Measurements from ENCODE around the gene RPUSD1. TPM values are rescaled to one million over a fixed set of nuclear protein-coding genes. Genes with fewer than 3 reads are reported as not detected.

The RPUSD1 gene
- total and polyA plus RNA-seq, 2 donors (not counting 1 experiment from before 2014, with no cell fraction given): 34.7 to 46.1 TPM

DNA sequence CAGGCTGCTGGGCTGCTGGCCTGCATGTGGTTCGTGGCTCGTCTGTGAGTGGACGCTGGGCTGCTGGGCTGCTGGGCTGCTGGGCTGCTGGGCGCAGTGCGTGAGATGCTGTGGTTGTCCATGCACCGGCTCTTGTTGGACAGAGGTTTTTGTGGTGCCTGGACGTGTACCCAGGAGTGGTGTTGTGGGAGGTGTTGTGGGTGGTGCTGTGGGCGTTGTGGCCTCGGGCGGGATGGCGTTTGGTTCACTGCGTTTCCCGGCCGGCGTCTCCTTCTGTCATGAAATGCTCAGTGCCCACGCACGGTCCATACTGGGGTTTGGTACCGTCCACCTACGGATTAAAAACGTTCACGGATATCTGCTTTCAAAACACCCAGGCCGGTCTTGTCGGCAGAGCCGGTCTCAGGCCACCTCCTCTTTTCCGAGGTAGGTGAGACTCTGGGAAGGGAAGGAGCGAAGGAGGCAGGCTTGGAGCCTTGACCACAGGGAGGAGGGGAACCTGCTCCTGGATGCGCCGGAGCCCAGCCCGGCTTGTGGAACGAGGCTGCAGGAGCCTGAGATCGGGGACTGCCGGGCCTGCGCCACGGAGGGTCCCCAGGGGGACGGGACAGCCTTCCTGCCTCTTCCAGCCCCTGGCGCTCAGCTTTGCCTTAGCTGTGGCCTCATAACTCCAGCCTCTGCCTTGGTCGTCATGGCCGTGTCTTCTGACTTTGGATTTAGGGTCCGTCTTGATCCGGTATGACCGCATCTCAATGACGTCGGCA, 42.1 kb upstream of the RPUSD1 start:
- no peak for ATAC-seq (ENCODE audit: low read depth)
- no peak overlapping the region for H2AFZ ChIP-seq (ENCODE audit: insufficient read depth, low read depth, low read length, poor library complexity, severe bottlenecking)
- peaks cover 0 to 13% (median 0%) of the 10 kb centered on the region in 4 experiments for H3K27me3 ChIP-seq (replicated peaks in 1 of 4; ENCODE audit: control extremely low read depth in 1 of 4, control insufficient read depth in 3 of 4, insufficient read depth in 4 of 4, low read length in 3 of 4)
- no peaks in the 10 kb centered on the region for H3K79me2 ChIP-seq (ENCODE audit: control insufficient read depth, insufficient read depth, low read length)
- CTCF ChIA-PET: no interaction called here
- 90% methylated on average over 43 of the region's 43 CpGs for WGBS (ENCODE audit: insufficient coverage)
- no peaks in the 10 kb centered on the region for H3K9me3 Mint-ChIP-seq (ENCODE audit: insufficient read depth)
- H3K27me3 Mint-ChIP-seq: peaks cover 13% of the 10 kb centered on the region
- no peaks in the 10 kb centered on the region for H4K20me1 ChIP-seq (ENCODE audit: control insufficient read depth, insufficient read depth, low read length, poor library complexity, severe bottlenecking)
- TF ChIP-seq, protein P1, sequence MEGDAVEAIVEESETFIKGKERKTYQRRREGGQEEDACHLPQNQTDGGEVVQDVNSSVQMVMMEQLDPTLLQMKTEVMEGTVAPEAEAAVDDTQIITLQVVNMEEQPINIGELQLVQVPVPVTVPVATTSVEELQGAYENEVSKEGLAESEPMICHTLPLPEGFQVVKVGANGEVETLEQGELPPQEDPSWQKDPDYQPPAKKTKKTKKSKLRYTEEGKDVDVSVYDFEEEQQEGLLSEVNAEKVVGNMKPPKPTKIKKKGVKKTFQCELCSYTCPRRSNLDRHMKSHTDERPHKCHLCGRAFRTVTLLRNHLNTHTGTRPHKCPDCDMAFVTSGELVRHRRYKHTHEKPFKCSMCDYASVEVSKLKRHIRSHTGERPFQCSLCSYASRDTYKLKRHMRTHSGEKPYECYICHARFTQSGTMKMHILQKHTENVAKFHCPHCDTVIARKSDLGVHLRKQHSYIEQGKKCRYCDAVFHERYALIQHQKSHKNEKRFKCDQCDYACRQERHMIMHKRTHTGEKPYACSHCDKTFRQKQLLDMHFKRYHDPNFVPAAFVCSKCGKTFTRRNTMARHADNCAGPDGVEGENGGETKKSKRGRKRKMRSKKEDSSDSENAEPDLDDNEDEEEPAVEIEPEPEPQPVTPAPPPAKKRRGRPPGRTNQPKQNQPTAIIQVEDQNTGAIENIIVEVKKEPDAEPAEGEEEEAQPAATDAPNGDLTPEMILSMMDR (IDR thresholded peaks at IDR 0.05): no peak
- TF ChIP-seq EZH2 (IDR thresholded peaks at IDR 0.05; ENCODE audit: borderline replicate concordance, insufficient read depth, low read depth, low read length, poor library complexity, severe bottlenecking): no peak
- peaks cover 0 to 3% (median 0%) of the 10 kb centered on the region in 3 donors for H3K9me3 ChIP-seq (ENCODE audit: control extremely low read depth in 1 of 3, control insufficient read depth in 2 of 3, insufficient read depth in 1 of 3, low read length in 2 of 3)
- no peak overlapping the region for H3K4me3 Mint-ChIP-seq
- intact Hi-C loops (cut with micrococcal nuclease): no loop called here
- H3K4me1 ChIP-seq (ENCODE audit: control insufficient read depth in 2 of 2, insufficient read depth in 2 of 2, low read length in 2 of 2): no peaks in the 10 kb centered on the region
- no peak overlapping the region for H3K9ac ChIP-seq (ENCODE audit: low read length)
- DNase-seq: no peak
- no peak overlapping the region for H3K4me2 ChIP-seq (replicated peaks; ENCODE audit: low read depth, low read length, poor library complexity, severe bottlenecking)
- POLR2A ChIA-PET: no interaction called here
- H3K4me1 Mint-ChIP-seq: no peaks in the 10 kb centered on the region
- no peak overlapping the region for H3K27ac ChIP-seq (ENCODE audit: low read length in 2 of 2)
- no peak overlapping the region for H3K27ac Mint-ChIP-seq
- H3K36me3 ChIP-seq (replicated peaks in 1 of 2; ENCODE audit: control extremely low read depth in 1 of 2, control insufficient read depth in 1 of 2, extremely low read depth in 1 of 2, insufficient read depth in 2 of 2, low read length in 1 of 2): no peaks in the 10 kb centered on the region
- no peak overlapping the region for H3K4me3 ChIP-seq (ENCODE audit: control extremely low read depth in 1 of 5, extremely low read depth in 1 of 5, insufficient read depth in 1 of 5, low read depth in 2 of 5, low read length in 4 of 5)

DNA sequence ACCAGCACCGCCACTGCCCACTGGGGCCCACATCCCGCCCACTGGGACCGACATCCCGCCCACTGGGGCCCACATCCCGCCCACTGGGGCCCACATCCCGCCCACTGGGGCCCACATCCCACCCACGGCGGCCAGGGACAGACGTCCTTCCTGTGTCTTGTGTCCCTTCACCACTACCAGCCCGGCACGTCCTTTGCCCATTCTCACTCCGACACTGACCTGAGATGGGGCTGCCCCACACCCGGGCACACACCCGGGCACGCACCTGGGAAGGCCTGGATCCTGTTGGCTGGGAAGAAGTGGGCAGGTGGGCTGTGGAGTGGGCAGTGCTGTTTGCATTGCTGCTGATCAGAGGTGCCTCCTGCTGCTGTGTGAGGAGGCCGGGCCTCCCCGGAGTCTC, 40.7 kb upstream of the RPUSD1 start:
- H3K27ac Mint-ChIP-seq: no peak overlapping the region

More for the DNA sequence above, 40.7 kb upstream of the RPUSD1 start:
- Histone ChIP-seq H2AFZ (ENCODE audit: insufficient read depth, low read depth, low read length, poor library complexity, severe bottlenecking) (no peak overlapping the region), H3K79me2 (ENCODE audit: control insufficient read depth, insufficient read depth, low read length) (no peaks in the 10 kb centered on the region), H4K20me1 (ENCODE audit: control insufficient read depth, insufficient read depth, low read length, poor library complexity, severe bottlenecking) (no peaks in the 10 kb centered on the region), H3K9ac (ENCODE audit: low read length) (no peak overlapping the region), H3K4me1 (ENCODE audit: control insufficient read depth in 2 of 2, insufficient read depth in 2 of 2, low read length in 2 of 2) (no peaks in the 10 kb centered on the region), H3K27me3 (replicated peaks in 1 of 4; ENCODE audit: control extremely low read depth in 1 of 4, control insufficient read depth in 3 of 4, insufficient read depth in 4 of 4, low read length in 3 of 4) (peaks cover 0 to 13% (median 0%) of the 10 kb centered on the region in 4 experiments), H3K4me3 (ENCODE audit: control extremely low read depth in 1 of 5, extremely low read depth in 1 of 5, insufficient read depth in 1 of 5, low read depth in 2 of 5, low read length in 4 of 5) (no peak overlapping the region), H3K36me3 (replicated peaks in 1 of 2; ENCODE audit: control extremely low read depth in 1 of 2, control insufficient read depth in 1 of 2, extremely low read depth in 1 of 2, insufficient read depth in 2 of 2, low read length in 1 of 2) (no peaks in the 10 kb centered on the region), H3K4me2 (replicated peaks; ENCODE audit: low read depth, low read length, poor library complexity, severe bottlenecking) (no peak overlapping the region), H3K9me3 (ENCODE audit: control extremely low read depth in 1 of 3, control insufficient read depth in 2 of 3, insufficient read depth in 1 of 3, low read length in 2 of 3) (no peaks in the 10 kb centered on the region), H3K27ac (ENCODE audit: low read length in 2 of 2) (no peak overlapping the region)
- H3K27me3 Mint-ChIP-seq: peaks cover 13% of the 10 kb centered on the region
- POLR2A ChIA-PET: no interaction called here
- WGBS (ENCODE audit: insufficient coverage): 87% methylated on average over 10 of the region's 17 CpGs
- ATAC-seq (ENCODE audit: low read depth) (no peak), DNase-seq (no peak)
- CTCF ChIA-PET: no interaction called here
- H3K9me3 Mint-ChIP-seq (ENCODE audit: insufficient read depth): no peaks in the 10 kb centered on the region
- intact Hi-C loops (cut with micrococcal nuclease): no loop called here
- no peak for TF ChIP-seq EZH2 (IDR thresholded peaks at IDR 0.05; ENCODE audit: borderline replicate concordance, insufficient read depth, low read depth, low read length, poor library complexity, severe bottlenecking)
- TF ChIP-seq, protein P1 (IDR thresholded peaks at IDR 0.05): no peak
- no peaks in the 10 kb centered on the region for H3K4me1 Mint-ChIP-seq
- no peak overlapping the region for H3K4me3 Mint-ChIP-seq
